H9 (cell line): ENCODE measurements around the gene GABRR2. TPM values are rescaled to one million over a fixed set of nuclear protein-coding genes. Genes with fewer than 3 reads are reported as not detected.

ENCODE experiments used
- DNase-seq: peaks from one replicate; pipeline ENCODE4 v3.0.0-alpha.2; 2017
- H2AFZ ChIP-seq: one replicate; pipeline ENCODE4 v1.6.1; 2013; ENCODE audit warnings: mild to moderate bottlenecking, low read length, control low read depth, moderate library complexity
- H2AK5ac ChIP-seq: 2 replicates; pipeline ENCODE4 v1.6.1; 2013; ENCODE audit warnings: low read length, control low read depth, mixed read lengths; ENCODE audit not compliant: insufficient read length
- H2BK120ac ChIP-seq: one replicate; pipeline ENCODE4 v1.6.1; 2013; ENCODE audit warnings: low read depth, mild to moderate bottlenecking, low read length, control low read depth, inconsistent platforms; ENCODE audit not compliant: poor library complexity, severe bottlenecking
- H2BK12ac ChIP-seq: 2 replicates; pipeline ENCODE4 v1.6.1; 2013; ENCODE audit warnings: low read length, control low read depth, mixed read lengths, low read depth; ENCODE audit not compliant: insufficient read length
- H2BK15ac ChIP-seq: 2 replicates; pipeline ENCODE4 v1.6.1; 2013; ENCODE audit warnings: low read depth, low read length, control low read depth
- H2BK20ac ChIP-seq: one replicate; pipeline ENCODE4 v1.6.1; 2013; ENCODE audit warnings: low read depth, mild to moderate bottlenecking, low read length, control low read depth, inconsistent platforms; ENCODE audit not compliant: poor library complexity, severe bottlenecking
- H2BK5ac ChIP-seq: 2 replicates; pipeline ENCODE4 v1.6.1; 2013; ENCODE audit warnings: low read length, control low read depth, mixed read lengths; ENCODE audit not compliant: insufficient read length
- H3K14ac ChIP-seq: 2 replicates; pipeline ENCODE4 v1.6.1; 2013; ENCODE audit warnings: low read length, control low read depth; ENCODE audit not compliant: insufficient read depth
- H3K18ac ChIP-seq: 2 replicates; pipeline ENCODE4 v1.6.1; 2013; ENCODE audit warnings: low read depth, mild to moderate bottlenecking, mixed read lengths, low read length, control low read depth; ENCODE audit not compliant: insufficient read length
- H3K23ac ChIP-seq: 2 replicates; pipeline ENCODE4 v1.6.1; 2013; ENCODE audit warnings: low read length, control low read depth, mixed read lengths, low read depth; ENCODE audit not compliant: insufficient read length
- H3K23me2 ChIP-seq: 2 replicates; pipeline ENCODE4 v1.6.1; 2013; ENCODE audit warnings: low read depth, mild to moderate bottlenecking, mixed read lengths, low read length, control low read depth; ENCODE audit not compliant: insufficient read length, poor library complexity, severe bottlenecking
- H3K27ac ChIP-seq: 2 replicates; pipeline ENCODE4 v1.5.1; 2013; ENCODE audit warnings: low read length, control low read depth, mixed read lengths, low read depth; ENCODE audit not compliant: insufficient read length
- H3K27me3 ChIP-seq: 2 replicates; pipeline ENCODE4 v1.6.1; 2013; ENCODE audit warnings: low read length, control low read depth, inconsistent platforms; ENCODE audit not compliant: insufficient read depth
- H3K4ac ChIP-seq: 2 replicates; pipeline ENCODE4 v1.6.1; 2013; ENCODE audit warnings: low read depth, mild to moderate bottlenecking, control low read depth, inconsistent platforms, low read length, moderate library complexity
- H3K4me1 ChIP-seq: 2 replicates; pipeline ENCODE4 v1.6.1; 2013; ENCODE audit warnings: low read length, control low read depth, inconsistent platforms; ENCODE audit not compliant: insufficient read depth
- H3K4me2 ChIP-seq: 2 replicates; pipeline ENCODE4 v1.6.1; 2013; ENCODE audit warnings: low read length, control low read depth, mixed read lengths; ENCODE audit not compliant: insufficient read length, insufficient read depth
- H3K56ac ChIP-seq: 2 replicates; pipeline ENCODE4 v1.6.1; 2013; ENCODE audit warnings: low read depth, mild to moderate bottlenecking, mixed read lengths, low read length, control low read depth; ENCODE audit not compliant: insufficient read length
- H3K79me1 ChIP-seq: 2 replicates; pipeline ENCODE4 v1.6.1; 2013; ENCODE audit warnings: low read depth, mild to moderate bottlenecking, moderate library complexity, low read length, control low read depth, inconsistent platforms; ENCODE audit not compliant: insufficient read depth, poor library complexity, severe bottlenecking
- H3K79me2 ChIP-seq: 2 replicates; pipeline ENCODE4 v1.6.1; 2013; ENCODE audit warnings: low read length, control low read depth, inconsistent platforms; ENCODE audit not compliant: insufficient read depth
- H3K9ac ChIP-seq: 2 replicates; pipeline ENCODE4 v1.6.1; 2013; ENCODE audit warnings: low read length, control low read depth, mixed read lengths; ENCODE audit not compliant: insufficient read length; ENCODE audit errors: extremely low read depth
- H3K9me3 ChIP-seq: one replicate; pipeline ENCODE4 v1.6.1; 2013; ENCODE audit warnings: low read depth, low read length, inconsistent platforms; ENCODE audit not compliant: control insufficient read depth
- H3T11ph ChIP-seq: one replicate; pipeline ENCODE4 v1.6.1; 2013; ENCODE audit warnings: mild to moderate bottlenecking, low read length, control low read depth, inconsistent platforms
- H4K20me1 ChIP-seq: one replicate; pipeline ENCODE4 v1.6.1; 2013; ENCODE audit not compliant: control insufficient read depth, insufficient read length, insufficient read depth
- H4K5ac ChIP-seq: 2 replicates; pipeline ENCODE4 v1.6.1; 2013; ENCODE audit warnings: low read depth, mild to moderate bottlenecking, mixed read lengths, low read length, control low read depth; ENCODE audit not compliant: insufficient read length
- H4K8ac ChIP-seq: replicated peaks from 2 replicates; pipeline ENCODE4 v1.6.1; 2013; ENCODE audit warnings: low read length, control low read depth, mixed read lengths, low read depth; ENCODE audit not compliant: insufficient read length
- H4K91ac ChIP-seq: 2 replicates; pipeline ENCODE4 v1.6.1; 2013; ENCODE audit warnings: low read depth, mild to moderate bottlenecking, moderate library complexity, mixed read lengths, low read length, control low read depth; ENCODE audit not compliant: insufficient read length
- H3K27ac Mint-ChIP-seq, 3 experiments: 2 replicates in 2 of 3; 3 replicates in 1 of 3; pipeline ENCODE4 v1.8.0; 2020 to 2021; ENCODE audit warnings: mixed read lengths in 3 of 3, mild to moderate bottlenecking in 1 of 3, moderate library complexity in 1 of 3
- H3K27me3 Mint-ChIP-seq: 2 replicates; pipeline ENCODE4 v1.8.0; 2021; ENCODE audit warnings: low read depth, mild to moderate bottlenecking, moderate library complexity, mixed read lengths
- H3K36me3 Mint-ChIP-seq, 3 experiments: 2 replicates in 2 of 3; 3 replicates in 1 of 3; pipeline ENCODE4 v1.8.0; 2020 to 2021; ENCODE audit warnings: low read depth in 3 of 3, mixed read lengths in 3 of 3; ENCODE audit not compliant: insufficient read depth in 1 of 3
- H3K4me1 Mint-ChIP-seq, 2 experiments: 2 replicates each; pipeline ENCODE4 v1.8.0; 2020; ENCODE audit warnings: mixed read lengths in 2 of 2
- H3K4me3 Mint-ChIP-seq, 2 experiments: 2 replicates in 1 of 2; 3 replicates in 1 of 2; pipeline ENCODE4 v1.8.0; 2020 to 2021; ENCODE audit warnings: mild to moderate bottlenecking in 2 of 2, mixed read lengths in 2 of 2, moderate library complexity in 1 of 2
- H3K9me3 Mint-ChIP-seq, 2 experiments: 2 replicates in 1 of 2; 3 replicates in 1 of 2; pipeline ENCODE4 v1.8.0; 2020; ENCODE audit warnings: mild to moderate bottlenecking in 2 of 2, mixed read lengths in 2 of 2, moderate library complexity in 1 of 2
- WGBS: extraction: QIAGEN DNeasy Blood & Tissue Kit; methylation state at CpG from one replicate; pipeline ENCODE4 v1.1.7; 2013; ENCODE audit warnings: missing lambda C conversion rate, low lambda C conversion rate, mixed read lengths; ENCODE audit not compliant: insufficient read length; ENCODE audit errors: extremely low coverage; 5-methylcytosine and 5-hydroxymethylcytosine counted together
- total RNA-seq: library from RNA; stranded (reverse); gene quantifications from 2 replicates; pipeline ENCODE4 v1.2.1, GENCODE V29; 2021
- TF ChIP-seq, protein P1 (sequence below): fragments of 200-600 bp; sonication (generic); conservative IDR thresholded peaks from 3 replicates; pipeline ENCODE4 v1.8.0; 2021; ENCODE audit warnings: antibody characterized with exemption, mild to moderate bottlenecking

Gene GABRR2
- total RNA-seq, 1 experiment from 2014 or later, result not detected

DNA sequence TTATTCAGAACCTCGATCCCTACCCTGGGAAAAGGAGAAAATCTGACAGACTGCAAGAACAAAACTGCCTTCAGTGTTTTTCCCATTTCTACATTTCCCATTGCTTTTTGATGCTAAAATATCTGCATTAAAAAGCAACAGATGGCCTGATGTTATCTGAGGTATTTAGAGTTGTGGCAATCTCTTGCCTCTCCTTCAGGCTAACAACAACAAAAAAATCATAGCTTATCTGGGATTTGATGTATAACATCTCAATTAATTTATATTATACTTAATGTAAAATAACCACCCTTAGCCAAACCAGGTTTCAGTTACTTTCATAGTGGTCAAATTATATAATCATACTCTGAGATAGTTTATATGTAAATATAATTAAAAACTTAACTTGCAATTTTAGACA is 15.8 kb upstream of the GABRR2 start:
- H4K8ac ChIP-seq, result no peak overlapping the region
- no peak overlapping the region for H2BK20ac ChIP-seq
- no peaks in the 10 kb centered on the region for H3K4me1 ChIP-seq
- no peak overlapping the region for H4K5ac ChIP-seq
- no peaks in the 10 kb centered on the region for H3K23me2 ChIP-seq
- no peaks in the 10 kb centered on the region for H3K27me3 ChIP-seq
- H3K4me1 Mint-ChIP-seq, result no peaks in the 10 kb centered on the region
- no peaks in the 10 kb centered on the region for H3K79me1 ChIP-seq
- no peak overlapping the region for H3K14ac ChIP-seq
- no peak overlapping the region for H3K27ac Mint-ChIP-seq
- H3K9me3 ChIP-seq, result no peaks in the 10 kb centered on the region
- H3K9me3 Mint-ChIP-seq, result no peaks in the 10 kb centered on the region
- no peak for DNase-seq
- H2AK5ac ChIP-seq, result no peak overlapping the region
- no peak overlapping the region for H4K91ac ChIP-seq
- no peaks in the 10 kb centered on the region for H3K27me3 Mint-ChIP-seq
- H2BK120ac ChIP-seq, result no peak overlapping the region
- no CpG with 5 or more reads among the region's 1 CpG for WGBS
- H3K18ac ChIP-seq, result no peak overlapping the region
- H3K36me3 Mint-ChIP-seq, result peaks cover 0 to 7% (median 4%) of the 10 kb centered on the region in 3 experiments; a peak in 6 of 7 replicates
- H3K4ac ChIP-seq, result no peak overlapping the region
- no peak overlapping the region for H2BK5ac ChIP-seq
- TF ChIP-seq, protein P1, sequence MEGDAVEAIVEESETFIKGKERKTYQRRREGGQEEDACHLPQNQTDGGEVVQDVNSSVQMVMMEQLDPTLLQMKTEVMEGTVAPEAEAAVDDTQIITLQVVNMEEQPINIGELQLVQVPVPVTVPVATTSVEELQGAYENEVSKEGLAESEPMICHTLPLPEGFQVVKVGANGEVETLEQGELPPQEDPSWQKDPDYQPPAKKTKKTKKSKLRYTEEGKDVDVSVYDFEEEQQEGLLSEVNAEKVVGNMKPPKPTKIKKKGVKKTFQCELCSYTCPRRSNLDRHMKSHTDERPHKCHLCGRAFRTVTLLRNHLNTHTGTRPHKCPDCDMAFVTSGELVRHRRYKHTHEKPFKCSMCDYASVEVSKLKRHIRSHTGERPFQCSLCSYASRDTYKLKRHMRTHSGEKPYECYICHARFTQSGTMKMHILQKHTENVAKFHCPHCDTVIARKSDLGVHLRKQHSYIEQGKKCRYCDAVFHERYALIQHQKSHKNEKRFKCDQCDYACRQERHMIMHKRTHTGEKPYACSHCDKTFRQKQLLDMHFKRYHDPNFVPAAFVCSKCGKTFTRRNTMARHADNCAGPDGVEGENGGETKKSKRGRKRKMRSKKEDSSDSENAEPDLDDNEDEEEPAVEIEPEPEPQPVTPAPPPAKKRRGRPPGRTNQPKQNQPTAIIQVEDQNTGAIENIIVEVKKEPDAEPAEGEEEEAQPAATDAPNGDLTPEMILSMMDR, result no peak
- no peak overlapping the region for H3K4me3 Mint-ChIP-seq
- no peak overlapping the region for H2BK15ac ChIP-seq
- no peak overlapping the region for H3K4me2 ChIP-seq
- no peak overlapping the region for H2AFZ ChIP-seq
- H4K20me1 ChIP-seq, result no peaks in the 10 kb centered on the region
- no peak overlapping the region for H3K9ac ChIP-seq
- H3K56ac ChIP-seq, result no peak overlapping the region
- no peak overlapping the region for H2BK12ac ChIP-seq
- no peak overlapping the region for H3T11ph ChIP-seq
- no peak overlapping the region for H3K27ac ChIP-seq
- H3K23ac ChIP-seq, result no peak overlapping the region
- H3K79me2 ChIP-seq, result no peaks in the 10 kb centered on the region
